Mononuclear cell (primary cell): ENCODE data around the gene C1orf50. TPM values are rescaled to one million over a fixed set of nuclear protein-coding genes. Genes with fewer than 3 reads are reported as not detected.
"Not testable (repeated sequence)": the region's sequence is repeated elsewhere in the genome, so short reads cannot be mapped to it uniquely, and the experiment has no call there.

Experiments used
- H3K27me3 ChIP-seq: 2 replicates; pipeline ENCODE4 v1.6.0; 2011; ENCODE audit warnings: low read length, control low read depth; ENCODE audit not compliant: insufficient read depth
- H3K4me1 ChIP-seq: 2 replicates; pipeline ENCODE4 v1.5.1; 2011; ENCODE audit warnings: mild to moderate bottlenecking, low read length, control low read depth; ENCODE audit not compliant: insufficient read depth
- H3K4me3 ChIP-seq: 2 replicates; pipeline ENCODE4 v1.5.1; 2011; ENCODE audit warnings: mild to moderate bottlenecking, low read length, moderate library complexity
- H3K9me3 ChIP-seq: 2 replicates; pipeline ENCODE4 v1.5.1; 2011; ENCODE audit warnings: low read depth, mild to moderate bottlenecking, control low read depth, low read length
- total RNA-seq: library from RNA; depleted of rRNA; stranded (reverse); fragments of >200 nt; gene quantifications from one replicate; pipeline ENCODE4 v1.2.3, GENCODE V29; 2012

C1orf50 gene
- total RNA-seq, 1 donor: 6.3 TPM

DNA sequence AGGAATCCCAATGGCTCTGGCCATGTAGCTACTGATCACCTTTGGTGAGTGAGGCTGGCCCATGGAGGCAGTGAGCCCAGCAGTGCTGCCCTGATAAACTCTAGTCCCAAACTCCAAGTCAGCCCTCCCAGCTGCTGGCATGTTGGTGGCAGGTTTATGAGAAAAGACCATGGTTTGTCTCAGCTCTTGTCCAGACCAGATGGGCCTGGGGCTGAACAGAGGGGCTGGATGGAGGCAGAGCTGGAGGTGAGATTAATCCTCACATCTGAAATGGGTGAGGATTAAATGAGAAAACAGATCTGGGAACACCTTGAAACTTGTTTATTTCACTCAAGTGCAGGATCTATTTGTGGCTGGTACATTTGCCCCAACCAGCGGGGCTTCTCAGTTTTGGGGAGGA lies 21.0 kb downstream of the C1orf50 start:
- Histone ChIP-seq H3K27me3 (no peaks in the 10 kb centered on the region), H3K4me3 (no peak overlapping the region)

GRCh38 chr1:42793824-42794223 lies 26.8 kb downstream of the C1orf50 start:
- Histone ChIP-seq H3K4me1 (no peaks in the 10 kb centered on the region), H3K9me3 (no peaks in the 10 kb centered on the region), H3K27me3 (no peaks in the 10 kb centered on the region), H3K4me3 (no peak overlapping the region)

More for the DNA sequence above, 21.0 kb downstream of the C1orf50 start:
- H3K4me1 ChIP-seq: peaks cover 13% of the 10 kb centered on the region
- H3K9me3 ChIP-seq: no peaks in the 10 kb centered on the region

GRCh38 chr1:42797414-42797813 lies 30.4 kb downstream of the C1orf50 start:
- H3K4me3 ChIP-seq: no peak overlapping the region
- H3K9me3 ChIP-seq: no peaks in the 10 kb centered on the region
- no peaks in the 10 kb centered on the region for H3K27me3 ChIP-seq
- no peaks in the 10 kb centered on the region for H3K4me1 ChIP-seq

DNA sequence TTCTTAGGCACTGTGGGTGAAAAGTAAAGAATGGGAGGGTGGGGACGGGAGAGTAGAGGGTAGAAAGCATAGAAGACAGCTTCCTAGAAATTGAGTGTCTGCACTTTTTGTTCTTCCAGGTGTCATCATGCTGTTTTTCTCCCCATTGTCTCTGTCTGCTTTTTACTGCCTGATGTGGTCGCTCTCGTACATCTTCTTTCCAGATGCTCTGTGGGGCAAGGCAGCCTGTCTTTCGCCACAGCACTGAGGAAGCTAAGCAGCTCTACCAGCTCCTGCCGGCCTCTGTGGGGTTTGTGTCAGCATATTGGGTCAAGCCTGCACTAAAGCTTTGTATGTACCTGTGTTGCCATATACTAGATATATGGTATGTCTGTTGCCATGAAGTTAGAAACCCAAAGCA lies 30.9 kb downstream of the C1orf50 start:
- H3K4me1 ChIP-seq: no peaks in the 10 kb centered on the region
- no peak overlapping the region for H3K4me3 ChIP-seq
- no peaks in the 10 kb centered on the region for H3K9me3 ChIP-seq
- no peaks in the 10 kb centered on the region for H3K27me3 ChIP-seq

- Histone ChIP-seq H3K4me3 (no peak overlapping the region), H3K9me3 (no peaks in the 10 kb centered on the region), H3K27me3 (no peaks in the 10 kb centered on the region), H3K4me1 (no peaks in the 10 kb centered on the region)
Observed at GRCh38 chr1:42801832-42802473, 34.9 kb downstream of the C1orf50 start.

- no peaks in the 10 kb centered on the region for H3K27me3 ChIP-seq
- H3K9me3 ChIP-seq: no peaks in the 10 kb centered on the region
- H3K4me1 ChIP-seq: no peaks in the 10 kb centered on the region
- H3K4me3 ChIP-seq: no peak overlapping the region
Observed at GRCh38 chr1:42806171-42806570, 39.1 kb downstream of the C1orf50 start.

- Histone ChIP-seq H3K27me3 (no peaks in the 10 kb centered on the region), H3K4me3 (no peak overlapping the region), H3K4me1 (no peaks in the 10 kb centered on the region), H3K9me3 (no peaks in the 10 kb centered on the region)
Observed at GRCh38 chr1:42806593-42806992, 39.5 kb downstream of the C1orf50 start.

DNA sequence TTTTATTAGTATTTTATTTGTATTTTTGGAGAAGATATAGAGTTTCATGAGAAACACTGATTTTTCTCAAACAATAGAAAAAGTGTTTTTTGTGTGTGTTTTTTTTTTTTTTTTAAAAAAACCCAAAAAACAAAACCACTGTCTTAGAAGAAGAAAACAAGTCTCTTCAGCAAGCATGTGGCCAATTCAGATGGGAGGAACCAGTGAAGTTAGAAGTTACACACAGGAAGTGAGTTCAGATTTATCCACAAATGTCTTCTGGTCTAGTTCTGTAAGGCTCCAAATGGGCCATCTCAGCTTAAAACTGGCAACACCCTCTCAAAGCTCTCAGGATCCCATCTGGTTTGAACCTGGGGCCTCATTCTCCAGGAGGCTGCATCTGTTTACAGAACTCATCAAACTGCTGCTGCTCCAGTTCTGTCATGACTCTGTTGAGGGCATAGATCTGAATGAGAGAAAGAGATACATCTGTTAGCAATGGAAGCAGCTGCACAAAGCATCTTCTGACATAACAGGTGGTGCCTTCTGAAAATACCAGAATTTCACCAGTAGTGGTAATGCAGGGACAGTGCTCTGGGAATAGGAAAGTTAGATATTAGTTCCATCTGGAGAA lies 40.1 kb downstream of the C1orf50 start:
- Histone ChIP-seq H3K27me3 (no peaks in the 10 kb centered on the region), H3K4me1 (no peaks in the 10 kb centered on the region), H3K9me3 (no peaks in the 10 kb centered on the region), H3K4me3 (no peak overlapping the region)

- H3K9me3 ChIP-seq, H3K4me3 ChIP-seq, H3K27me3 ChIP-seq: not testable (repeated sequence)
- H3K4me1 ChIP-seq: peaks cover 19% of the 10 kb centered on the region
Observed at GRCh38 chr1:42814815-42815214, 47.8 kb downstream of the C1orf50 start.

GRCh38 chr1:42815941-42816584 lies 49.0 kb downstream of the C1orf50 start:
- Histone ChIP-seq H3K27me3 (no peaks in the 10 kb centered on the region), H3K4me3 (peak overlapping the region; percentile 65), H3K9me3 (no peaks in the 10 kb centered on the region), H3K4me1 (peaks cover 19% of the 10 kb centered on the region)

DNA sequence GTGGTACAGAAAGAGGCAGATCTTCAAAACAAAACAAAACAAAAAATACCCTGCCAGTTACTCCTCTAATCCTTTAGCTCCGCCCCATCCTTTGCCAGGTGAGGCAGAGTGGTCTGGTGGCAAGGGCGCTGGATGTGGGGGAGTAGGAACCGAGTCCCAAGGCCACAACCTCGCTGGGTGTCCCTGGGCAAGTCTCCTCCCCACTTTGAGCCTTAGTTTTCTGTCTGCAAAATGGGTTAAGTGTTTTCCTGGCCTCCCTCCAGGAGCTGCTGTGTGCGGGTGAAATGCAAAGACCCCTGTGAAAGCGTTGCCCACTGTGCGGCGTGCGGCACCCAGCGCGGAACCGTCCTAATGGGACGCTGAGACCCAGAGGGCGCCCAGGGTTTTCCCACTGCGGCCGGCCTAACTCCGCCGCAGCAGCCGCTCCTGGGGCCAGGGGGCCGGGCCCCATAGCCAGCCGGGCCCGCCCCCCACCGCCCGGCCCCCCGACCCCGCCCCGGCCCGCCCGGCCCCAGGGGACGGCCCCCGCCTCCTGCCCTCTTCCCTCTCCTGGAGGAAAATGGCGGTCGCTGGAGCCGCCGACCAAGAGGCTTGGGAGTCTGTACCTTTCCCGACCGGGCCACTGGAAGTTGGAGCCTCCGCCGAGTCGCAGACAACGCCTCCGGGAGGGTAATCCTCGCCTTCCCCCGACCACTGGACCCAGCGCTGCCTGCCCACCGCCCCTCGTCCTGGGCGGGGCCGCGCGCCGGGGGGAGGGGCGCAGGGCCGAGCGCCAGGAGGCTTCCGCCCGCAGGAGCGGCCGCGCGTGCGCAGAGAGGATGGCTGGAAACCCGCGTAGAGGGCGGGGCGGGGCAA lies 49.8 kb downstream of the C1orf50 start, which contains the start of the genes ERMAP and SVBP:
ERMAP (plus strand) TSS at position 538 of the 855 bp plus-strand sequence. CDS start 13,327 bp downstream, outside the sequence.
SVBP (minus strand) TSS at position 813 of the 855 bp plus-strand sequence. CDS start 853 bp downstream, outside the sequence.
- peak within 1 kb of the TSS; percentile 65 for H3K4me3 ChIP-seq
- H3K27me3 ChIP-seq: no peaks in the 10 kb centered on the region
- H3K9me3 ChIP-seq: no peaks in the 10 kb centered on the region
- peaks cover 19% of the 10 kb centered on the region for H3K4me1 ChIP-seq

DNA sequence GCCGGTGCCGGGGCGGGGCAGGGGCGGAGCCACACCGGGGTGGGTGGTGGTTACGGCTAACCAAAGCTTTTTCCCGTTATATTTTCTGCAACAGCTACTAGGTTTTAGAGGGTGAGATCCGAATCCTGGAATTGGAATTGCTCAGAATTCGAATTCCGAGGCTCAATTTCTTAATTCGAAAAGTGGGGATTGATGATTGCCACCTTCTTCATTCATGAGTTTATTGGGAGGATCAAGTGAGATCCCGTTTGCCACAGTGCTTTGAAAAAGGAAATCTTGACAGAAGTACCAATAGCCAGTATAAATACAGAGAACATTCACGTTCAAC lies 50.4 kb downstream of the C1orf50 start:
- Histone ChIP-seq H3K27me3 (no peaks in the 10 kb centered on the region), H3K9me3 (no peaks in the 10 kb centered on the region), H3K4me3 (peak overlapping the region; percentile 39), H3K4me1 (peaks cover 19% of the 10 kb centered on the region)

GRCh38 chr1:42817976-42818375 lies 50.9 kb downstream of the C1orf50 start:
- Histone ChIP-seq H3K4me3 (no peak overlapping the region), H3K9me3 (no peaks in the 10 kb centered on the region), H3K27me3 (no peaks in the 10 kb centered on the region), H3K4me1 (peaks cover 19% of the 10 kb centered on the region)

DNA sequence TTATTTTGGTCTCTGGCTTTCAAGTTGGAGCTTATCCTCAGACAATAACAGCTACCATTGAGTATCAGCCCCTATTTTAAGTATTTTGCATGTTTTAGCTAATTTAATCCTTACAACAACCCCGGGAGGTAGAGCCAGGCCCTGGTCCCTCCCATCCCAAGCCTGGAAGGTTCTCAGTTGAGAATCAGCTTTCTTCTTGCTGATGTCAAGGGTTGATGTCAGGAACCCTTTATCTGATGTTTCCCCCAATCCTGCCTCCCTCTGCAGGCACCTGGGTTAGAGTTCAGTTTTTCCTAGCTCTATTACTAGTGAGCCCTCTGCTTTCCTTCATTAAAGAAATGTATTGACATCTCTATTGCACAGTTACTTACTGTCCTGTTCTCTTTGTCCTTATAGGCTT lies 53.8 kb downstream of the C1orf50 start:
- no peaks in the 10 kb centered on the region for H3K27me3 ChIP-seq
- no peak overlapping the region for H3K4me3 ChIP-seq
- H3K4me1 ChIP-seq: peaks cover 18% of the 10 kb centered on the region
- no peaks in the 10 kb centered on the region for H3K9me3 ChIP-seq

DNA sequence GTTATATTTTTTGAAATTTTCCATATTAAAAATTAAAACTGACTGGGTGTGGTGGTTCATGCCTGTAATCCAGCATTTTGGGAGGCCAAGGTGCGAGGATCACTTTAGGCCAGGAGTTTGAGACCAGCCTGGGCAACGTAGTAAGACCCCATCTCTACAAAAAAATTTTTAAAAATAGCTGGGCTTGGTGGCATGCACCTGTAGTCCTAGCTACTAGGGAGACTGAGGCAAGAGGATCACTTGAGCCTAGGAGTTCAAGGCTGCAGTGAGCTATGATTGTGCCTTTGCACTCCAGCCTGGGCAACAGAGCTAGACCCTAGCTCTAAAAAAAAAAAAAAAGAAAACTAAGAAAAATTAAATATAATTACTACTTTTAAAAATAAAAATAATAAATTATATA lies 54.6 kb downstream of the C1orf50 start:
- no peaks in the 10 kb centered on the region for H3K9me3 ChIP-seq
- H3K27me3 ChIP-seq: no peaks in the 10 kb centered on the region
- peaks cover 9% of the 10 kb centered on the region for H3K4me1 ChIP-seq
- H3K4me3 ChIP-seq: no peak overlapping the region
